HG03159 (cell line): Measurements from ENCODE around the gene PDE2A.

ENCODE experiments used
- ATAC-seq: cut with Tn5 transposase; IDR thresholded peaks from one replicate; pipeline ENCODE4 v1.9.1; 2021; ENCODE audit warnings: mild to moderate bottlenecking, moderate library complexity; ENCODE audit not compliant: unreplicated experiment

PDE2A gene

GRCh38 chr11:72684236-72684912, 10.2 kb upstream of the PDE2A start:
- ATAC-seq, result no peak

- ATAC-seq, result no peak
Measured at GRCh38 chr11:72683782-72684200, 9.6 kb upstream of the PDE2A start.

- ATAC-seq, result no peak
Measured at GRCh38 chr11:72682858-72683243, 8.6 kb upstream of the PDE2A start.

- ATAC-seq, result no peak
Measured at GRCh38 chr11:72682238-72682857, 8.1 kb upstream of the PDE2A start.

GRCh38 chr11:72681226-72682153, 7.3 kb upstream of the PDE2A start:
- ATAC-seq, result no peak

GRCh38 chr11:72680624-72681158, 6.5 kb upstream of the PDE2A start:
- no peak for ATAC-seq

GRCh38 chr11:72679869-72680268, 5.6 kb upstream of the PDE2A start:
- ATAC-seq, result no peak

GRCh38 chr11:72678524-72678923, 4.3 kb upstream of the PDE2A start:
- no peak for ATAC-seq

- no peak for ATAC-seq
Measured at GRCh38 chr11:72676861-72677341, 2.7 kb upstream of the PDE2A start.

- no peak for ATAC-seq
Measured at GRCh38 chr11:72675221-72675620, 999 bp upstream of the PDE2A start.

- no peak for ATAC-seq
Measured at GRCh38 chr11:72673284-72673942, 809 bp downstream of the PDE2A start.

GRCh38 chr11:72672597-72673238, 1.5 kb downstream of the PDE2A start:
- ATAC-seq, result no peak

GRCh38 chr11:72671152-72672099, 2.8 kb downstream of the PDE2A start:
- ATAC-seq, result no peak

GRCh38 chr11:72670041-72670440, 4.2 kb downstream of the PDE2A start:
- no peak for ATAC-seq

GRCh38 chr11:72669527-72669926, 4.7 kb downstream of the PDE2A start:
- ATAC-seq, result no peak

GRCh38 chr11:72668629-72669347, 5.4 kb downstream of the PDE2A start:
- ATAC-seq, result peak; percentile 72

- no peak for ATAC-seq
Measured at GRCh38 chr11:72665911-72666472, 8.2 kb downstream of the PDE2A start.

- no peak for ATAC-seq
Measured at GRCh38 chr11:72662036-72662435, 12.2 kb downstream of the PDE2A start.
